ENCODE results near the gene POLR1A. TPM values are rescaled to one million over a fixed set of nuclear protein-coding genes. Genes with fewer than 3 reads are reported as not detected.
A peak's percentile ranks its signal among the peaks of the same experiment; 100 is the strongest.

POLR1A gene
- total RNA-seq, 2 experiments from 2014 or later, result 34.5 to 36.6 TPM

DNA sequence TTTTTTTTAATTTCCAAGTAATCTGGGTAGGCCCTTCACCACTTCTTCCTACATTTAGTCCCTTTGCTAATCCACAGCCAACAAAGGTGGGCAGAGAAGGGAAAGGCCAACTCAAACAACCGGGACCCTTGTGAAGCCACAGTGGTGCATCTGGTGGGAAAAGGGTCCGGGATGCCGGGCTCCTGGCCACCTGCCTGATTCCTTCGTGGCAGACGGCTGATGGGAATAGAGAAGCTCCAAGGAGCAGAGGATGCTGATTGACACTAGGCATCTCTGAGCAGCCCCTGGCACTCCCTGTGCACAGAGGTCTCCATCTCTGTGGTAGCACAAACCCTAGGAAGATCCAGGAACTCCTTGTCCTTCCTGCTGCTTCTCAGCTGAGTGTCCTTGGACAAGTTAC lies 37.0 kb downstream of the POLR1A start:
- CTCF ChIA-PET, result interaction anchor here (0.6 to 2.3 kb wide), 4 partner anchors 9 to 241 kb away, joined by 3 to 11 read pairs (median 3); no protein-coding TSS in a partner anchor
- POLR2A ChIA-PET, result no interaction called here
- Mint-ChIP-seq H3K36me3 (ENCODE audit: low read depth) (peaks cover 77% of the 10 kb centered on the region), H3K4me1 (peaks cover 32% of the 10 kb centered on the region), H3K27me3 (no peaks in the 10 kb centered on the region), H3K4me3 (no peak overlapping the region), H3K9me3 (peaks cover 4% of the 10 kb centered on the region), H3K27ac (peak overlapping the region; percentile 38)
- DNase-seq, result no peak

DNA sequence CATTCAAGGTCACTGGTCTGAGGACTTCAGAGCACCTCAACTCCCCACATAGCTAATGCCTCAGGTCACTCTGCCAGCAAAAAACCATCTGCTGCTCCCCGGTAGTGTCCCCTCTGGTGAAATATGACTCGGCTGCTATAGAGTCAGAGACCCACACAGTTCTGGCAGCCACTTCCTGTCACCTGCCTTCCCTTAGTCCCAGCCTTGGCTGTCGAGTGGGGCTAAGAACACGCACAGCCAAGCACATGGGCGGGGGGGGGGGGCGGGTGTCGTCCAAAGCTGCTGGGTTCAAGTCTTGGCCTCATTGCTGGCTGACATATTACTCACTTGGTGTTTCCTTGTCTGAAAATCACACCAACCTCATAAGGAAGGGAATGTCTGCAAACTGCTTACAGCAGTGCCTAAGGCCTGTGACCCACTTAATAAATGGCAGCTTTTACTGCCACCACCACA lies 37.5 kb downstream of the POLR1A start:
- H3K9me3 Mint-ChIP-seq, result peaks cover 6% of the 10 kb centered on the region
- peak overlapping the region; percentile 54 for H3K27ac Mint-ChIP-seq
- peak; percentile 56 for DNase-seq
- POLR2A ChIA-PET, result no interaction called here
- H3K4me3 Mint-ChIP-seq, result no peak overlapping the region
- no peaks in the 10 kb centered on the region for H3K27me3 Mint-ChIP-seq
- peaks cover 78% of the 10 kb centered on the region for H3K36me3 Mint-ChIP-seq (ENCODE audit: low read depth)
- CTCF ChIA-PET, result interaction anchor here (0.6 to 2.3 kb wide), 5 partner anchors 9 to 240 kb away, joined by 3 to 11 read pairs (median 3); no protein-coding TSS in a partner anchor
- peaks cover 32% of the 10 kb centered on the region for H3K4me1 Mint-ChIP-seq

DNA sequence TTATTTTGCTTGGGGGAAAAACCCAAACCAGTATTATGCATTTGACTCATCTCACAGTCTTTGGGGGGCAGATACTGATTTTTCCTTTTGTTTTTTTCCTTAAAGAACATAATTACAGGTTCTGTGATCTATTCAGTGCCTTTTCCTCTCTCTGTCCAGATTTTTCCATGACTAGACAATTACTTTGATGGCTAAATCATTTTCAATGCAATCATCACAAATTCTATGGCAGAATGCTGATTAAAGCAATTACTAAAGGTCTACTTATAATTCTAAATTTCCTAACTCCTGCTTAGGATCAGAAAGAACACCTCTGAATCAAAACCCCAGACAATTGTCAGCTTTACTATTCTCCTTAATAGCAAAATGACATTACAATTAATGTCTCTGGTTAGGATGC lies 38.8 kb downstream of the POLR1A start:
- Mint-ChIP-seq H3K9me3 (peaks cover 6% of the 10 kb centered on the region), H3K4me3 (no peak overlapping the region), H3K27ac (no peak overlapping the region), H3K27me3 (no peaks in the 10 kb centered on the region), H3K4me1 (peaks cover 25% of the 10 kb centered on the region), H3K36me3 (ENCODE audit: low read depth) (peaks cover 86% of the 10 kb centered on the region)
- ChIA-PET CTCF (interaction anchor here (1.3 to 2.3 kb wide), 3 partner anchors 11 to 239 kb away, joined by 3 to 11 read pairs (median 3); no protein-coding TSS in a partner anchor), POLR2A (no interaction called here)
- no peak for DNase-seq

DNA sequence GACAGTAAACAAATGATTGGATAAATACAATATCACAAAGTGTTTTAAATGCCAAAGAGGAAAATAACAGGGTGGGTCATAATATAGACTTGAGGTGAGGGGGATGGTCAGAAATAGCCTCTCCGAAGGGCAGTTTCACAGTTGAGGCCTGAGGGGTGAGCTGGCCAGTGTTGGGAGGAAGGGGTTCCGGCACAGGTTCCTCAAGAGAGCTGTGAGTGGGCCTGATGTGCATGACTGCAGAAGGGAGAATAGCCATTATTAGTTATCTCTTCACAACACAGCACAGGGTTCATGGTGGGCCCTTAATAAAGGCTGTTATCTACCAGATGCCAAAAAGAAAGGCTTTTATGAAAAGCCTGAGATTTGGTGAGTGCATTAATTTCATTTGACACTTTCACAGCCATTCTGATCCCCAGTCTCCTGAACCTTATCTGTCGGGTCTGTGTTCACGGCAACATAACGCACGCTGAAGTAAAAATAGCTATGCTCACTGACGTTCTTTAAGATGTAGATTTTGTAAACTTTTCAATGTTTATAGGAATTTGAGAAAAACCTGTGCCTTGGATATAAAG lies 39.6 kb downstream of the POLR1A start:
- CTCF ChIA-PET, result interaction anchor here (1.2 to 1.6 kb wide), 3 partner anchors 12 to 252 kb away, joined by 3 to 4 read pairs (median 3); no protein-coding TSS in a partner anchor

DNA sequence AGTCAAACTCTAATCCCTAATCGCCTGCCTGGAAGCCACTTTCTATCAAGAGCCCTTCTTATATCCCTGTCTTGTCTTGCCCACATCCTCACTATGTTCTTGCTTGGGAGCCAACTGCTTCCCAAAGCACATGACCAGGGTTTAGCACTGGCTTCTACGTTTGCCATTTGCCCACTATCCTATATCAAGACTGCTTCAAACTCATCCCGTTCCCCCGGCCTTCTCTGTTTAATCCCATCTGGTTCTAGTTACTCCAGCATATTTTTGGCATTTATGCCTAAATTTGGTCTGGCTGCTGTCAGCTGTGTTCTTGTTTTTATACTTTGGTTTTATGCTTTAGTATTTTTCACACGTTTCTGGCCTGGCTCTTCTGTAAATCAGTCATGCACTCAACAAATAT lies 40.2 kb downstream of the POLR1A start:
- Mint-ChIP-seq H3K27me3 (no peaks in the 10 kb centered on the region), H3K27ac (peak overlapping the region; percentile 10), H3K4me1 (peaks cover 24% of the 10 kb centered on the region), H3K36me3 (ENCODE audit: low read depth) (peaks cover 84% of the 10 kb centered on the region), H3K4me3 (no peak overlapping the region), H3K9me3 (peaks cover 6% of the 10 kb centered on the region)
- CTCF ChIA-PET, result interaction anchor here (0.7 to 1.3 kb wide), 3 partner anchors 14 to 252 kb away, joined by 3 to 4 read pairs (median 3); no protein-coding TSS in a partner anchor
- POLR2A ChIA-PET, result no interaction called here
- DNase-seq, result no peak

More for the DNA sequence above, 39.6 kb downstream of the POLR1A start:
- no peak for DNase-seq
- no peak overlapping the region for H3K27ac Mint-ChIP-seq
- peaks cover 84% of the 10 kb centered on the region for H3K36me3 Mint-ChIP-seq (ENCODE audit: low read depth)
- H3K27me3 Mint-ChIP-seq, result no peaks in the 10 kb centered on the region
- POLR2A ChIA-PET, result no interaction called here
- H3K9me3 Mint-ChIP-seq, result peaks cover 6% of the 10 kb centered on the region
- H3K4me1 Mint-ChIP-seq, result peaks cover 25% of the 10 kb centered on the region
- no peak overlapping the region for H3K4me3 Mint-ChIP-seq

DNA sequence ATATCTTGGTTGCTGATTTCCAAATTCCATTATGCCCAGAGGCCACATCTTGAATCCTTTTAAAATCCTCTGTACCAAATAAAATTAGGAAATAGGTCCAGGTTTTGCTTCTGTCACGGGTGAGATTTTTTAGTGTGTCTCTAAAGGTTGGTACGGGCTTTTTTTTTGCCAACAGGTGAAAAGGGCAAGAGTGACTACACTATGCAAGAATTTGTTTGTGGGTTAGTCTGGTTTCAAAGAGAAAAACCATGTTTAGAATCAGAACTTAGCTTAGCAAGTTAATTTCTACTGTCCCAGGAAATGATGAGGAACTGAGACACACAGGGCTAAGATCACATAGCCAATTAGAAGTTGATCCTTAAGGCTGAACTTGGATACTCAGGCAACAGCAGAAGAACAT lies 41.7 kb downstream of the POLR1A start:
- POLR2A ChIA-PET, result no interaction called here
- Mint-ChIP-seq H3K4me3 (no peak overlapping the region), H3K27me3 (no peaks in the 10 kb centered on the region), H3K27ac (no peak overlapping the region), H3K36me3 (ENCODE audit: low read depth) (peaks cover 80% of the 10 kb centered on the region), H3K9me3 (peaks cover 6% of the 10 kb centered on the region), H3K4me1 (peaks cover 18% of the 10 kb centered on the region)
- CTCF ChIA-PET, result interaction anchor here (0.9 to 1.4 kb wide), 2 partner anchors 8 to 237 kb away, joined by 3 to 4 read pairs; no protein-coding TSS in a partner anchor
- DNase-seq, result no peak

DNA sequence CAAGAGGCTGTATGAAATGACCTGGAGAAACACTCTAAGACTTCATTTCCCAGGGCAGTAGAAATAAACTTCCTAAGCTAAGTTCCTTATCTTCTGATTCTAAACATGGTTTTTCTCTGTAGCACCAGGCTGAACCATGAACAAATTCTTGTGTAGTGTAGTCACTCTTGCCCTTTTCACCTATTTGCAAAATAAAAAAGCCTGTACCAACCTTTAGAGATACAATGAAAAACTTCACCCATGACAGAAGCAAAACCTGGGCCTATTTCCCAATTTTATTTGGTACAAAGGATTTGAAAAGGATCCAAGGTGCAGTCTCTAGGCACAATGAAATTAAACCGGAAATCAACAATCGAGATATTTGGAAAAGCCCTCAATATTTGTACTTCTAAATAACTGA lies 43.6 kb downstream of the POLR1A start:
- Mint-ChIP-seq H3K36me3 (ENCODE audit: low read depth) (peaks cover 73% of the 10 kb centered on the region), H3K4me3 (no peak overlapping the region), H3K4me1 (no peaks in the 10 kb centered on the region), H3K27ac (no peak overlapping the region), H3K27me3 (no peaks in the 10 kb centered on the region), H3K9me3 (peaks cover 6% of the 10 kb centered on the region)
- ChIA-PET CTCF (no interaction called here), POLR2A (no interaction called here)
- DNase-seq, result no peak

DNA sequence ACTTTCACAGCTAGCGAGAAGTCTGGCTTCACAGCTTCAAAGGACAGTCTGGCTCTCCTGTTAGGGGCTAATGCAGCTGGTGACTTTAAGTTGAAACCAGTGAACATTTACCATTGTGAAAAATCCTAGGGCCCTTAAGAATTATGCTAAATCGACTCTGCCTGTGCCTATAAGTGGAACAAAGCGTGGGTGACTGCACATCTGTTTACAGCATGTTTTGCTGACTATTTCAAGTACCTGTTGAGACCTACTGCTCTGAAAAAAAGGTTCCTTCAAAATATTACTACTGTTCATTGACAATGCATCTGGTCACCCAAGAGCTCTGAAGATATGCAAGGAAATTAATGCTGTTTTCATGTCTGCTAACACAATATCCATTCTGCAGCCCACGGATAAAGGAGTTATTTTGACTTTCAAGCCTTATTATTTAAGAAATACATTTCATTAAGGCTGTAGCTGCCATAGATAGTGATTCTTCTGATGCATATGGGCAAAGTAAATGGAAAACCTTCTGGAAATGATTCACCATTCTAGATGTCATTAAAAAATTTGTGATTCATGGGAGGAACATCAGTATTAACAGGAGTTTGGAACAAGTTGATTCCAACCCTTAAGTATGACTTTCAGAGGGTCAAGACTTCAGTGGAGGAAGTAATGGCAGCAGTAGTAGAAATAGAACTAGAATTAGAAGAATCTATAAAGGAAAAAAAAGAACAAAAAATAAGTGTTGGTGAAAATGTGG lies 48.9 kb downstream of the POLR1A start:
- H3K27ac Mint-ChIP-seq, result no peak overlapping the region
- peaks cover 51% of the 10 kb centered on the region for H3K36me3 Mint-ChIP-seq (ENCODE audit: low read depth)
- no peaks in the 10 kb centered on the region for H3K9me3 Mint-ChIP-seq
- no peak overlapping the region for H3K4me3 Mint-ChIP-seq
- CTCF ChIA-PET, result interaction anchor here (0.6 to 1.0 kb wide), 4 partner anchors 12 to 323 kb away, joined by 3 to 4 read pairs (median 4); no protein-coding TSS in a partner anchor
- no peak for DNase-seq
- H3K27me3 Mint-ChIP-seq, result no peaks in the 10 kb centered on the region
- POLR2A ChIA-PET, result no interaction called here
- H3K4me1 Mint-ChIP-seq, result no peaks in the 10 kb centered on the region

DNA sequence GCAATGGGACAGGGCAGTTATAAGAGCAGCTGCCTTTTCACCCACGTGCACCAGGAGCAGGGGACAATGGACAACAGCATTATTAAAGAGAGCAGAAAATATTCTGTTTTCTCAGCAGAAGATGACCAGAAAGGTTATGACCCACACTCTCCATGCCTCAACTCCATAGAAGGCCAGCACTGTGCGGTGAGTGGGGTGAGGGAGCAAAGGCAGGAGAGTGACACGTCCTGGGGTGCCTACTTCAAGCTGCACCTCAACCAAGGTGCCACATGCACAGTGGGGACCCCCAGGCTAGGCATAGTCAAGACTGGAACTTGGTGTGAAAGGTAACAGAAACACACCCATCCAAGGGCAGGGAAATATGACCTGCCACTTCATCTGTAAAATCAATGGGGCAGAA lies 50.4 kb downstream of the POLR1A start:
- no peaks in the 10 kb centered on the region for H3K27me3 Mint-ChIP-seq
- H3K9me3 Mint-ChIP-seq, result no peaks in the 10 kb centered on the region
- ChIA-PET POLR2A (no interaction called here), CTCF (interaction anchor here (1.2 kb wide), 1 partner anchor 18 kb away, joined by 4 read pairs; no protein-coding TSS in a partner anchor)
- no peak overlapping the region for H3K27ac Mint-ChIP-seq
- peaks cover 41% of the 10 kb centered on the region for H3K36me3 Mint-ChIP-seq (ENCODE audit: low read depth)
- H3K4me3 Mint-ChIP-seq, result no peak overlapping the region
- H3K4me1 Mint-ChIP-seq, result no peaks in the 10 kb centered on the region
- DNase-seq, result no peak

DNA sequence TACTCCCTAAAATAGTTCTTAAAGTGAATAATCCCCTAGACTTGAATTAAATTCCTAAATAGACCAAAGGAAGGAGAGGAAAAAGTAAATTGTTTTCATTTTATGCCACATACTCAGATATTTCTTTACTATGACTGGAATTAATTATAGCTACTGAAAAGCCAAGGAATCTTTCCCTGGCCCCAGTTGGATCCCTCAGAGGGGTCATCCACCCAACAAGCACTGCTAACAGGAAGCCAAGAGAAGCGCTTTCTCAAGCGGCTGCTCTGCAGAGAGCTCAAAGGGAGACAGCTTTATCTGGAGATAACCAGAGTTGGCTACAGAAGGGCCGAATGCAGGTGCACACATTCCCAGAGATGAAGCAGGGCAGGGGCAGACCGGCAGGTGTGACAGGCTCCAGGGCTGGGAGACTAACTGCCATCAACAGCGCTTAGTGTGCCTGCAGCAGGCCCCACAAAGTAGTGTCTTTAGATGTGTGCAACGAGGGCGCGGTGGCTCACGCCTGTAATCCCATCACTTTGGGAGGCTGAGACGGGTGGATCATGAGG lies 51.1 kb downstream of the POLR1A start:
- no peak for DNase-seq
- H3K9me3 Mint-ChIP-seq, result no peaks in the 10 kb centered on the region
- CTCF ChIA-PET, result interaction anchor here (0.6 to 1.7 kb wide), 4 partner anchors 17 to 248 kb away, joined by 3 to 4 read pairs (median 4); no protein-coding TSS in a partner anchor
- no peaks in the 10 kb centered on the region for H3K4me1 Mint-ChIP-seq
- POLR2A ChIA-PET, result no interaction called here
- H3K27me3 Mint-ChIP-seq, result no peaks in the 10 kb centered on the region
- no peak overlapping the region for H3K4me3 Mint-ChIP-seq
- peak overlapping the region; percentile 9 for H3K27ac Mint-ChIP-seq
- peaks cover 37% of the 10 kb centered on the region for H3K36me3 Mint-ChIP-seq (ENCODE audit: low read depth)

DNA sequence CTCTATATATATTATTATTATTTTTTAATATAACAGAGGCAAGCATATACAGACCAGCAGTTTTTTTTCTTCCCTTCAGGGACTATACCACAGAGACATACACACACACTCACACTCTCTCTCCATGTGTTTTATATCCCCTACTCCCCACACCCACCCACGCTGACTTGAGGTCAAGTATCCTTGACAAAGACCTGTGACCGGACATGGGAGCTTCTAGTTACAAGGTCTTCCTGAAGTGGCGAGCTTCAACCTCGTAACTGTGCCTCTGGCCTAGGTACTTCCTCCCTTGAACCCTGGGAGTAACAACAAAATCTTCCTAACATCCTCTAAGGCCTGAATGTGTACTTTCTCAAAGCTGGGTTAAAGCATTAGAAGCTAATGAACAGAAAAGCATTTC lies 52.5 kb downstream of the POLR1A start:
- Mint-ChIP-seq H3K36me3 (ENCODE audit: low read depth) (peaks cover 43% of the 10 kb centered on the region), H3K9me3 (no peaks in the 10 kb centered on the region), H3K27me3 (no peaks in the 10 kb centered on the region), H3K4me1 (no peaks in the 10 kb centered on the region), H3K27ac (no peak overlapping the region), H3K4me3 (no peak overlapping the region)
- CTCF ChIA-PET, result interaction anchor here (1.6 to 1.7 kb wide), 3 partner anchors 12 to 164 kb away, joined by 4 to 5 read pairs (median 4); no protein-coding TSS in a partner anchor
- DNase-seq, result no peak
- POLR2A ChIA-PET, result no interaction called here

DNA sequence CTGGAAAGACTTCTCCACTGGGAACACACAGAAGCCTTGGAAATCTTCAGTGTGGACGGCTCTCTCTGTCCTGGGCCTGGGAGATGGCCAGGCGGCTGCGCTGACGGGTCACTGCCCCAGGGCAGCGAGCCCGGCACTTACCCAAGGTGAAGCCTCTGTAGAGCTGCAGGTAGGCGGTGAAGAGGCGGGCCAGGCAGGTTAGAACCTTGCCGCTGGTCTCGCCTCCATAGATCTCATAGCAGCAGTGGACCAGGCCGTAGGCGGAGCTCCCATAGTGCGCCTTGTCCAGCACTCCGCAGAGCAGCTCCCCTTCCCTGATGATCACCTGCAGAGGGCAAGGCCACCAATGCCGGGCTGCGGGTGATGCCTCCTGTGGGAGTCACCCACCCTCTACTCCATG lies 53.0 kb downstream of the POLR1A start:
- peaks cover 42% of the 10 kb centered on the region for H3K36me3 Mint-ChIP-seq (ENCODE audit: low read depth)
- ChIA-PET CTCF (interaction anchor here (1.6 kb wide), 2 partner anchors 11 to 27 kb away, joined by 4 to 5 read pairs; no protein-coding TSS in a partner anchor), POLR2A (no interaction called here)
- H3K4me1 Mint-ChIP-seq, result no peaks in the 10 kb centered on the region
- H3K27me3 Mint-ChIP-seq, result no peaks in the 10 kb centered on the region
- no peaks in the 10 kb centered on the region for H3K9me3 Mint-ChIP-seq
- DNase-seq, result no peak
- no peak overlapping the region for H3K27ac Mint-ChIP-seq
- H3K4me3 Mint-ChIP-seq, result no peak overlapping the region

DNA sequence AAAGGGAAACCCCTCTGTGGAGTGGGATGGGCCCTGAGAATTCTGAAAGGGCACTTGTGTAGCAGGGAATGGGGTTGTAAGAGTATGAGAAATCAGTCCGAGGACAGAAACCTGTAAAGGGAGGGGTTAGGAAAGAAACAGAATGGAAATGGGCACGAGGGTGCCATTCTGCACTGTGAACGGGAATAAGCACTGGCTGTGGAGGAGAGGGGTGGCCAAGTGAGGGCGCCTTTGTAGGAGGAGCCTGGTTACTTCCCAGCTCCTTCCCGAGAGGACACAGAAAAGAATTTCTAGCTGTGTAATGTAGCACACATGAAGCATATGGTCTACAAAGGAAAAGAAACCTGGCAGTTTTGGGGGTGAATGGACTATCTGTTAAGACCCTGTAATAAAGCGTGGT lies 53.4 kb downstream of the POLR1A start:
- no peaks in the 10 kb centered on the region for H3K27me3 Mint-ChIP-seq
- no peak for DNase-seq
- CTCF ChIA-PET, result interaction anchor here (1.6 kb wide), 2 partner anchors 11 to 27 kb away, joined by 4 to 5 read pairs; no protein-coding TSS in a partner anchor
- H3K36me3 Mint-ChIP-seq (ENCODE audit: low read depth), result peaks cover 39% of the 10 kb centered on the region
- no peak overlapping the region for H3K27ac Mint-ChIP-seq
- no peaks in the 10 kb centered on the region for H3K4me1 Mint-ChIP-seq
- POLR2A ChIA-PET, result no interaction called here
- no peaks in the 10 kb centered on the region for H3K9me3 Mint-ChIP-seq
- no peak overlapping the region for H3K4me3 Mint-ChIP-seq
